Measurements from ENCODE around the gene ULK4.

- no peak for TF ChIP-seq EZH2 (IDR thresholded peaks at IDR 0.05; ENCODE audit: borderline replicate concordance, low read depth, low read length, severe bottlenecking)
- TF ChIP-seq, protein P1, sequence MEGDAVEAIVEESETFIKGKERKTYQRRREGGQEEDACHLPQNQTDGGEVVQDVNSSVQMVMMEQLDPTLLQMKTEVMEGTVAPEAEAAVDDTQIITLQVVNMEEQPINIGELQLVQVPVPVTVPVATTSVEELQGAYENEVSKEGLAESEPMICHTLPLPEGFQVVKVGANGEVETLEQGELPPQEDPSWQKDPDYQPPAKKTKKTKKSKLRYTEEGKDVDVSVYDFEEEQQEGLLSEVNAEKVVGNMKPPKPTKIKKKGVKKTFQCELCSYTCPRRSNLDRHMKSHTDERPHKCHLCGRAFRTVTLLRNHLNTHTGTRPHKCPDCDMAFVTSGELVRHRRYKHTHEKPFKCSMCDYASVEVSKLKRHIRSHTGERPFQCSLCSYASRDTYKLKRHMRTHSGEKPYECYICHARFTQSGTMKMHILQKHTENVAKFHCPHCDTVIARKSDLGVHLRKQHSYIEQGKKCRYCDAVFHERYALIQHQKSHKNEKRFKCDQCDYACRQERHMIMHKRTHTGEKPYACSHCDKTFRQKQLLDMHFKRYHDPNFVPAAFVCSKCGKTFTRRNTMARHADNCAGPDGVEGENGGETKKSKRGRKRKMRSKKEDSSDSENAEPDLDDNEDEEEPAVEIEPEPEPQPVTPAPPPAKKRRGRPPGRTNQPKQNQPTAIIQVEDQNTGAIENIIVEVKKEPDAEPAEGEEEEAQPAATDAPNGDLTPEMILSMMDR (IDR thresholded peaks at IDR 0.05; ENCODE audit: borderline replicate concordance, extremely low read depth, low read length, poor library complexity, severe bottlenecking) = no peak
Observed at GRCh38 chr3:41888368-41889076, 73.4 kb downstream of the ULK4 start.

Data from DND-41 (cell line).